DND-41 (cell line): ENCODE data around the gene RBM20.

Experiments
- ATAC-seq: fragments of 200-7000 bp; cut with Tn5 transposase; 3 replicates; pipeline ENCODE4 v1.9.1; 2021; ENCODE audit warnings: low read depth; ENCODE audit not compliant: insufficient read depth
- DNase-seq: peaks from one replicate; pipeline ENCODE4 v3.0.0-alpha.2; 2020
- H2AFZ ChIP-seq: 2 replicates; pipeline ENCODE4 v1.6.0; 2012; ENCODE audit warnings: low read depth, low read length
- H3K27ac ChIP-seq: 2 replicates; pipeline ENCODE4 v1.5.1; 2012; ENCODE audit warnings: low read length, inconsistent platforms
- H3K27me3 ChIP-seq: fragments of 200-600 bp; sonication (generic); 2 replicates; pipeline ENCODE4 v1.6.0; 2012; ENCODE audit warnings: low read length, mild to moderate bottlenecking, inconsistent platforms; ENCODE audit not compliant: insufficient read depth, poor library complexity
- H3K36me3 ChIP-seq: 2 replicates; pipeline ENCODE4 v1.5.1; 2012; ENCODE audit warnings: low read length, inconsistent platforms; ENCODE audit not compliant: insufficient read depth
- H3K4me1 ChIP-seq: 2 replicates; pipeline ENCODE4 v1.5.1; 2012; ENCODE audit warnings: mild to moderate bottlenecking, low read length; ENCODE audit not compliant: insufficient read depth
- H3K4me2 ChIP-seq: 2 replicates; pipeline ENCODE4 v1.6.0; 2012; ENCODE audit warnings: mild to moderate bottlenecking, moderate library complexity, low read length, inconsistent platforms; ENCODE audit not compliant: insufficient read depth
- H3K4me3 ChIP-seq, 2 experiments: fragments of 200-600 bp in 1 of 2; shearing (Covaris generic) in 1 of 2; 2 replicates each; pipeline ENCODE4 v1.5.1; 2012 to 2016; ENCODE audit warnings: inconsistent platforms in 2 of 2, low read length in 2 of 2, mild to moderate bottlenecking in 2 of 2, low read depth in 1 of 2, moderate library complexity in 1 of 2
- H3K79me2 ChIP-seq: 2 replicates; pipeline ENCODE4 v1.6.0; 2012; ENCODE audit warnings: low read length, inconsistent platforms; ENCODE audit not compliant: insufficient read depth
- H3K9ac ChIP-seq: 2 replicates; pipeline ENCODE4 v1.6.0; 2012; ENCODE audit warnings: low read depth, mild to moderate bottlenecking, inconsistent platforms, low read length, moderate library complexity
- H3K9me3 ChIP-seq: 2 replicates; pipeline ENCODE4 v1.5.1; 2012; ENCODE audit warnings: low read length, moderate library complexity, mild to moderate bottlenecking, inconsistent platforms; ENCODE audit not compliant: insufficient read depth, severe bottlenecking
- H4K20me1 ChIP-seq: 2 replicates; pipeline ENCODE4 v1.6.0; 2012; ENCODE audit warnings: low read length; ENCODE audit not compliant: insufficient read depth
- EZH2 ChIP-seq: IDR thresholded peaks from 3 replicates; pipeline ENCODE4 v1.6.1; 2012; ENCODE audit warnings: borderline replicate concordance, low read depth, mild to moderate bottlenecking, moderate library complexity, low read length, inconsistent platforms; ENCODE audit not compliant: severe bottlenecking
- TF ChIP-seq, protein P1 (sequence below): IDR thresholded peaks from 2 replicates; pipeline ENCODE4 v1.5.1; 2012; ENCODE audit warnings: borderline replicate concordance, low read length, moderate library complexity, mild to moderate bottlenecking; ENCODE audit not compliant: poor library complexity, severe bottlenecking; ENCODE audit errors: extremely low read depth

Gene RBM20

DNA sequence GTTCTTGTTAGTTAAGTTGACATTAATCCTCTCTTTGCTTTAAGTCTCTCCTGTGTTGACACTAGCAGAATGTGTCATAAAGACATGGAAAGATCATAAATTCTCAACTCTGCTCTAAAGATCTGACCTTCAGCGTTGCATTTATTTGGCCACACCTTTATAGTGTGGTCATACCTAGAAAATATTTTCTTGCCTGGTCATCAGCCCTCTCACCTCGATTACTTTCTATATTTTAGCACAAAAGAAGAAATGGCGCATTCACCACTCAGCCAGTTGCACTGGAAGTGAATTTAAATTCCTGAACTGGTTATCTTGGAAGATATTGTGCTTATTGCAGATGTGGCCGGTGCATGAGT, 130.9 kb downstream of the RBM20 start:
- no peak for DNase-seq
- H3K79me2 ChIP-seq: no peaks in the 10 kb centered on the region
- H3K4me2 ChIP-seq: no peak overlapping the region

DNA sequence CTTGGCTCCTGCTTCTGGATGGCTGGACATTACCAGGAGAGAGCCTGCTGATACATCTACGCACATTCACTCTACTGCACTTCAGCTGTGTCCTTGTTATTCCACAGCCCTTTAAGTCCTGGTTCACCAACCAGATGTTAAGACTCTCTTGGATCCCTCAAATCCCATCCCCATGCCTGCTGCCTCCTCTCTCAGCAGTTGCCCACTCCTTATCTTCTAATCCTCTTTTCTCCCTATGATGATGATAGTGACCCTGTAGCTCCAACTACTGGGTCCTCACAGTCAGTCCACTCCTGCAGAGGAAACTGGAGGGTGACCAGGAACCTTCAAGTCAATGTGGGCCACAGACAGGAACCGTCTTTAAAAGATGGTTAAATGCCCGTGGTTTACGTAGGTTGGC, 131.3 kb downstream of the RBM20 start:
- Histone ChIP-seq H3K36me3 (no peaks in the 10 kb centered on the region), H3K4me2 (no peak overlapping the region), H3K27ac (no peak overlapping the region), H3K27me3 (no peaks in the 10 kb centered on the region), H2AFZ (no peak overlapping the region), H3K79me2 (no peaks in the 10 kb centered on the region), H3K9me3 (no peaks in the 10 kb centered on the region), H3K4me1 (no peaks in the 10 kb centered on the region), H3K4me3 (no peak overlapping the region), H4K20me1 (no peaks in the 10 kb centered on the region), H3K9ac (no peak overlapping the region)
- no peak for ATAC-seq
- DNase-seq: no peak
- TF ChIP-seq, protein P1, sequence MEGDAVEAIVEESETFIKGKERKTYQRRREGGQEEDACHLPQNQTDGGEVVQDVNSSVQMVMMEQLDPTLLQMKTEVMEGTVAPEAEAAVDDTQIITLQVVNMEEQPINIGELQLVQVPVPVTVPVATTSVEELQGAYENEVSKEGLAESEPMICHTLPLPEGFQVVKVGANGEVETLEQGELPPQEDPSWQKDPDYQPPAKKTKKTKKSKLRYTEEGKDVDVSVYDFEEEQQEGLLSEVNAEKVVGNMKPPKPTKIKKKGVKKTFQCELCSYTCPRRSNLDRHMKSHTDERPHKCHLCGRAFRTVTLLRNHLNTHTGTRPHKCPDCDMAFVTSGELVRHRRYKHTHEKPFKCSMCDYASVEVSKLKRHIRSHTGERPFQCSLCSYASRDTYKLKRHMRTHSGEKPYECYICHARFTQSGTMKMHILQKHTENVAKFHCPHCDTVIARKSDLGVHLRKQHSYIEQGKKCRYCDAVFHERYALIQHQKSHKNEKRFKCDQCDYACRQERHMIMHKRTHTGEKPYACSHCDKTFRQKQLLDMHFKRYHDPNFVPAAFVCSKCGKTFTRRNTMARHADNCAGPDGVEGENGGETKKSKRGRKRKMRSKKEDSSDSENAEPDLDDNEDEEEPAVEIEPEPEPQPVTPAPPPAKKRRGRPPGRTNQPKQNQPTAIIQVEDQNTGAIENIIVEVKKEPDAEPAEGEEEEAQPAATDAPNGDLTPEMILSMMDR: no peak
- no peak for TF ChIP-seq EZH2

More for the DNA sequence above, 130.9 kb downstream of the RBM20 start:
- TF ChIP-seq EZH2: no peak
- TF ChIP-seq, protein P1: no peak
- Histone ChIP-seq H3K9me3 (no peaks in the 10 kb centered on the region), H4K20me1 (no peaks in the 10 kb centered on the region), H2AFZ (no peak overlapping the region), H3K27me3 (no peaks in the 10 kb centered on the region), H3K36me3 (no peaks in the 10 kb centered on the region), H3K4me1 (no peaks in the 10 kb centered on the region), H3K9ac (no peak overlapping the region), H3K4me3 (no peak overlapping the region), H3K27ac (no peak overlapping the region)
- no peak for ATAC-seq

DNA sequence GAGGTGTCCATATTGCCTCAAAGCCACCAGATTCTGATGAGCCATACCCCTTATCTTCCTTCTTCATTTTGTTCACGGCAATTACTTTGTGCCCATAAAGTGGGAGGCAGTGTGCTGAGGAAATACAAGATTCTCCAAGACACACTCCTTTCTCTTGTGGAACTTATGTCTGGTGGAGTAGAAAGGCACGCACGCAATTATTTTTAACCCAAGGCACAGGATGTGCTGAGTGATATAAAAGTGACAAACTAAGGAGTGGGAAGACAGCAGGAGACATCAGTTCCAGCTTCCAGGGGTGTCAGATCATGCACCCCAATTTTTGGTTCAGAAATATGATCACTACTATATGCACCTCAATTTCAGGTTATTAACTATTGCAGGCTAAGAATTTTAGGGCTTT, 132.9 kb downstream of the RBM20 start:
- Histone ChIP-seq H3K27me3 (peaks cover 5% of the 10 kb centered on the region), H2AFZ (no peak overlapping the region), H3K9ac (no peak overlapping the region), H3K36me3 (no peaks in the 10 kb centered on the region), H3K79me2 (no peaks in the 10 kb centered on the region), H3K27ac (no peak overlapping the region), H3K4me2 (no peak overlapping the region), H4K20me1 (no peaks in the 10 kb centered on the region), H3K4me1 (no peaks in the 10 kb centered on the region), H3K9me3 (no peaks in the 10 kb centered on the region), H3K4me3 (no peak overlapping the region)
- TF ChIP-seq, protein P1: no peak
- TF ChIP-seq EZH2: no peak
- DNase-seq: no peak
- ATAC-seq: no peak

DNA sequence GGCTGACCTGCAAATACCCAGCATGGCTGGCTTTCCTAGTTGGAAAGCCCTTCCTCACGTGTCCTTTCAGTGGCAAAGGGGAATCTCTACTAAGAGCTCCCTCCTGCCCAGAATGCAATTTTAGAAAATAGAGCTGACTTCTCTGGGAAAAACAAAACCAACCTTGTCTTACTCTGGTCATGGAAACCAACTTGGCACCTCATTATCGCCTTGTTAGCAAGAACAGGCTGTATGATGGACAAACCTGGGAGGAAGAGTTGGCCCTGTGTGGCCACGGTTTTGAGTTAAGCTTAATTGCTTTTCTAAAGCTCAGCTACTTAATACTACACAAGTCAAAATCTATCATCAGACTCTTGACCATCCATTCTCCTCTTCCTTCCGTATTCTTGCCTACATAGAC, 133.5 kb downstream of the RBM20 start:
- ATAC-seq (no peak), DNase-seq (no peak)
- Histone ChIP-seq H3K9ac (no peak overlapping the region), H3K79me2 (no peaks in the 10 kb centered on the region), H2AFZ (no peak overlapping the region), H3K4me2 (no peak overlapping the region), H3K36me3 (no peaks in the 10 kb centered on the region), H4K20me1 (no peaks in the 10 kb centered on the region), H3K4me1 (no peaks in the 10 kb centered on the region), H3K27ac (no peak overlapping the region), H3K4me3 (no peak overlapping the region), H3K9me3 (no peaks in the 10 kb centered on the region), H3K27me3 (peaks cover 5% of the 10 kb centered on the region)
- TF ChIP-seq, protein P1: no peak
- TF ChIP-seq EZH2: no peak
